Transverse colon (tissue), 4 donors: ENCODE measurements around the gene RERE. TPM values are rescaled to one million over a fixed set of nuclear protein-coding genes. Genes with fewer than 3 reads are reported as not detected.
A peak's percentile ranks its signal among the peaks of the same experiment; 100 is the strongest.

Experiments used
- DNase-seq: peaks from one replicate; pipeline ENCODE4 v3.0.0-alpha.2; 2019
- H3K27ac ChIP-seq, 4 donors: fragments of 200-600 bp; sonication (generic); 2 replicates each; pipeline ENCODE4 v1.5.1; 2016 to 2018; ENCODE audit warnings: inconsistent platforms in 4 of 4
- H3K27me3 ChIP-seq: fragments of 200-600 bp; sonication (generic); 2 replicates; pipeline ENCODE4 v1.5.1; 2017; ENCODE audit warnings: inconsistent platforms
- H3K36me3 ChIP-seq, 4 donors: fragments of 200-600 bp; sonication (generic); 2 replicates each; pipeline ENCODE4 v1.5.1; 2017 to 2019; ENCODE audit warnings: inconsistent platforms in 4 of 4
- H3K4me1 ChIP-seq, 4 donors: fragments of 200-600 bp; sonication (generic); 2 replicates each; pipeline ENCODE4 v1.5.1; 2017 to 2020; ENCODE audit warnings: inconsistent platforms in 4 of 4
- H3K4me3 ChIP-seq, 4 donors: fragments of 200-600 bp; sonication (generic); 1 replicate in 1 of 4; 2 replicates in 3 of 4; pipeline versions ENCODE4 v1.5.1 to v1.6.1; 2017 to 2019; ENCODE audit warnings: inconsistent platforms in 4 of 4
- H3K9me3 ChIP-seq, 2 donors: fragments of 200-600 bp; sonication (generic); 2 replicates each; pipeline ENCODE4 v1.5.1; 2017 to 2019; ENCODE audit warnings: inconsistent platforms in 2 of 2
- CTCF ChIP-seq, 5 experiments: fragments of 200-600 bp in 3 of 5; fragments of 450-650 bp in 2 of 5; sonication (generic) in 3 of 5; IDR thresholded peaks; 1 replicate in 2 of 5; 2 replicates in 3 of 5; pipeline ENCODE4 v1.5.1; 2016 to 2017; ENCODE audit warnings: antibody characterized with exemption in 5 of 5, inconsistent platforms in 3 of 5, mild to moderate bottlenecking in 2 of 5, moderate library complexity in 1 of 5
- EP300 ChIP-seq: sonication (generic); formaldehyde crosslinking; IDR thresholded peaks from one replicate; pipeline ENCODE4 v1.6.1; 2017; ENCODE audit warnings: antibody characterized with exemption, low read depth
- POLR2A ChIP-seq: fragments of 450-650 bp; IDR thresholded peaks from one replicate; pipeline ENCODE4 v1.6.1; 2016; ENCODE audit warnings: antibody characterized with exemption, mild to moderate bottlenecking, moderate library complexity
- POLR2AphosphoS5 ChIP-seq, 3 donors: sonication (generic); formaldehyde crosslinking; IDR thresholded peaks; one replicate each; pipeline ENCODE4 v1.6.1; 2016; ENCODE audit warnings: antibody characterized with exemption in 3 of 3
- WGBS, 2 donors: methylation state at CpG; one replicate each; pipeline ENCODE4 v1.1.5; 2018; ENCODE audit warnings: low coverage in 1 of 2; 5-methylcytosine and 5-hydroxymethylcytosine counted together
- in situ Hi-C, 4 donors: fragments of 200-750 bp; cut with MboI; loops; one replicate each; pipeline versions ENCODE4 v1.15.0 to v1.15.1; 2017; ENCODE audit warnings: low sequenced_read_pairs in 3 of 4, low pct_ligation_motif_present in 1 of 4, low pct_unique_long_range_greater_than_20kb in 1 of 4
- intact Hi-C: fragments of 100-400 bp; cut with DNase I; formaldehyde crosslinking; loops from one replicate; pipeline ENCODE4 v1.15.1; 2023; ENCODE audit warnings: low total_unique reads
- total RNA-seq, 4 donors: library from RNA; depleted of rRNA; stranded (reverse); fragments of >200 nt; gene quantifications; one replicate each; pipeline ENCODE4 v1.1.0, GENCODE V29; 2016

Gene RERE
- total RNA-seq, 4 donors from 2014 or later, result 80.3 to 657 (median 105) TPM

- in situ Hi-C loops, result no loop called here
- Histone ChIP-seq H3K27me3 (no peaks in the 10 kb centered on the region), H3K4me1 (peaks cover 24 to 76% (median 35%) of the 10 kb centered on the region in 4 donors), H3K9me3 (no peaks in the 10 kb centered on the region), H3K4me3 (no peak overlapping the region), H3K27ac (peak overlapping the region; percentile 82 to 91 (median 86)), H3K36me3 (no peaks in the 10 kb centered on the region)
- WGBS, 2 donors, result 76 to 80% methylated on average over 3 to 5 of the region's 5 CpGs
- TF ChIP-seq POLR2A (no peak), EP300 (no peak), CTCF (IDR thresholded peaks at IDR 0.05) (no peak), POLR2AphosphoS5 (IDR thresholded peaks at IDR 0.05) (no peak)
- intact Hi-C loops, result no loop called here
- no peak for DNase-seq
These were observed 355.9 kb downstream of the RERE start for GRCh38 chr1:8461351-8462110.

- Histone ChIP-seq H3K27ac (peak overlapping the region in 3 of 4 donors; percentile 26 to 86 (median 82)), H3K27me3 (no peaks in the 10 kb centered on the region), H3K4me1 (peaks cover 28 to 76% (median 38%) of the 10 kb centered on the region in 4 donors), H3K4me3 (no peak overlapping the region), H3K36me3 (no peaks in the 10 kb centered on the region), H3K9me3 (no peaks in the 10 kb centered on the region)
- in situ Hi-C loops (no loop called here), intact Hi-C loops (no loop called here)
- 87 to 90% methylated on average over 5 of the region's 5 CpGs for WGBS, 2 donors
- no peak for TF ChIP-seq POLR2AphosphoS5 (IDR thresholded peaks at IDR 0.05)
- TF ChIP-seq POLR2A, result no peak
- no peak for TF ChIP-seq CTCF (IDR thresholded peaks at IDR 0.05)
- no peak for TF ChIP-seq EP300
- no peak for DNase-seq
These were observed 356.7 kb downstream of the RERE start for GRCh38 chr1:8460784-8461183.

GRCh38 chr1:8460132-8460544, 357.3 kb downstream of the RERE start:
- 71 to 84% methylated on average over 4 of the region's 4 CpGs for WGBS, 2 donors
- no peak for DNase-seq
- Histone ChIP-seq H3K4me1 (peaks cover 30 to 74% (median 41%) of the 10 kb centered on the region in 4 donors), H3K9me3 (no peaks in the 10 kb centered on the region), H3K27me3 (no peaks in the 10 kb centered on the region), H3K4me3 (no peak overlapping the region), H3K27ac (peak overlapping the region in 2 of 4 donors; percentile 17 to 26), H3K36me3 (no peaks in the 10 kb centered on the region)
- in situ Hi-C loops (no loop called here), intact Hi-C loops (no loop called here)
- no peak for TF ChIP-seq EP300
- TF ChIP-seq CTCF (IDR thresholded peaks at IDR 0.05), result peak in 3 of 5 experiments; percentile 10 to 34 (median 13)
- no peak for TF ChIP-seq POLR2A

GRCh38 chr1:8458607-8459006, 358.8 kb downstream of the RERE start:
- in situ Hi-C loops, result no loop called here
- intact Hi-C loops, result no loop called here
- Histone ChIP-seq H3K9me3 (no peaks in the 10 kb centered on the region), H3K27ac (no peak overlapping the region), H3K4me3 (no peak overlapping the region), H3K36me3 (no peaks in the 10 kb centered on the region), H3K27me3 (no peaks in the 10 kb centered on the region), H3K4me1 (peaks cover 18 to 59% (median 28%) of the 10 kb centered on the region in 4 donors)
- no peak for DNase-seq
- 82% methylated on average over 3 of the region's 3 CpGs for WGBS, 2 donors
- no peak for TF ChIP-seq EP300
- no peak for TF ChIP-seq POLR2A
- no peak for TF ChIP-seq CTCF (IDR thresholded peaks at IDR 0.05)
- no peak for TF ChIP-seq POLR2AphosphoS5 (IDR thresholded peaks at IDR 0.05)
